Measurements from ENCODE around the gene PRELID2. TPM values are rescaled to one million over a fixed set of nuclear protein-coding genes. Genes with fewer than 3 reads are reported as not detected.

The PRELID2 gene
- total RNA-seq, 1 donor from 2014 or later: 9.2 TPM

GRCh38 chr5:145856285-145856818 lies 21.2 kb upstream of the PRELID2 start:
- H3K27ac ChIP-seq (ENCODE audit: low read depth, low read length): peak overlapping the region; percentile 54
- TF ChIP-seq CTCF (IDR thresholded peaks at IDR 0.05; ENCODE audit: insufficient read depth, low read depth, low read length): no peak
- no peak for TF ChIP-seq EZH2 (IDR thresholded peaks at IDR 0.05; ENCODE audit: insufficient read depth, low read length)
- FAIRE-seq (no peak), DNase-seq (ENCODE audit: low read depth) (peak; percentile 79)
- Mint-ChIP-seq H3K9me3 (ENCODE audit: unreplicated experiment) (no peaks in the 10 kb centered on the region), H3K27me3 (ENCODE audit: low read depth, unreplicated experiment) (no peaks in the 10 kb centered on the region), H3K36me3 (ENCODE audit: low read depth, unreplicated experiment) (no peaks in the 10 kb centered on the region), H3K27ac (ENCODE audit: unreplicated experiment) (peak overlapping the region; percentile 96), H3K4me3 (ENCODE audit: unreplicated experiment) (no peak overlapping the region), H3K4me1 (ENCODE audit: low read depth, unreplicated experiment) (peaks cover 19% of the 10 kb centered on the region)
- H3K27me3 ChIP-seq (ENCODE audit: insufficient read depth, low read length): no peaks in the 10 kb centered on the region
- no peak overlapping the region for H3K4me3 ChIP-seq (ENCODE audit: insufficient read depth, low read depth, low read length)
- H3K79me2 ChIP-seq (ENCODE audit: insufficient read depth, low read length): no peaks in the 10 kb centered on the region
- H3K4me2 ChIP-seq (ENCODE audit: low read length): peak overlapping the region; percentile 78
- no peaks in the 10 kb centered on the region for H4K20me1 ChIP-seq (ENCODE audit: insufficient read depth, low read length)
- H2AFZ ChIP-seq (ENCODE audit: low read depth, low read length): peak overlapping the region; percentile 94
- H3K9ac ChIP-seq (ENCODE audit: low read length): peak overlapping the region; percentile 65
- H3K9me3 ChIP-seq (ENCODE audit: insufficient read depth, low read depth, low read length): no peaks in the 10 kb centered on the region
- peaks cover 27% of the 10 kb centered on the region for H3K4me1 ChIP-seq (ENCODE audit: insufficient read depth, low read length)
- H3K36me3 ChIP-seq (ENCODE audit: insufficient read depth, low read length): no peaks in the 10 kb centered on the region

- Histone ChIP-seq H3K79me2 (ENCODE audit: insufficient read depth, low read length) (no peaks in the 10 kb centered on the region), H3K4me2 (ENCODE audit: low read length) (peak overlapping the region; percentile 78), H2AFZ (ENCODE audit: low read depth, low read length) (peak overlapping the region; percentile 94), H3K4me1 (ENCODE audit: insufficient read depth, low read length) (peaks cover 27% of the 10 kb centered on the region), H3K9me3 (ENCODE audit: insufficient read depth, low read depth, low read length) (no peaks in the 10 kb centered on the region), H3K27ac (ENCODE audit: low read depth, low read length) (peak overlapping the region; percentile 54), H4K20me1 (ENCODE audit: insufficient read depth, low read length) (no peaks in the 10 kb centered on the region), H3K9ac (ENCODE audit: low read length) (peak overlapping the region; percentile 65), H3K4me3 (ENCODE audit: insufficient read depth, low read depth, low read length) (no peak overlapping the region), H3K36me3 (ENCODE audit: insufficient read depth, low read length) (no peaks in the 10 kb centered on the region), H3K27me3 (ENCODE audit: insufficient read depth, low read length) (no peaks in the 10 kb centered on the region)
- Mint-ChIP-seq H3K27ac (ENCODE audit: unreplicated experiment) (peak overlapping the region; percentile 96), H3K4me1 (ENCODE audit: low read depth, unreplicated experiment) (peaks cover 19% of the 10 kb centered on the region), H3K27me3 (ENCODE audit: low read depth, unreplicated experiment) (no peaks in the 10 kb centered on the region), H3K4me3 (ENCODE audit: unreplicated experiment) (no peak overlapping the region), H3K9me3 (ENCODE audit: unreplicated experiment) (no peaks in the 10 kb centered on the region), H3K36me3 (ENCODE audit: low read depth, unreplicated experiment) (no peaks in the 10 kb centered on the region)
- no peak for TF ChIP-seq EZH2 (IDR thresholded peaks at IDR 0.05; ENCODE audit: insufficient read depth, low read length)
- no peak for TF ChIP-seq CTCF (IDR thresholded peaks at IDR 0.05; ENCODE audit: insufficient read depth, low read depth, low read length)
- no peak for FAIRE-seq
- DNase-seq (ENCODE audit: low read depth): no peak
These were observed 20.7 kb upstream of the PRELID2 start for GRCh38 chr5:145855763-145856267.

- H3K27ac ChIP-seq (ENCODE audit: low read depth, low read length): no peak overlapping the region
- H3K4me3 Mint-ChIP-seq (ENCODE audit: unreplicated experiment): no peak overlapping the region
- peak; percentile 84 for DNase-seq (ENCODE audit: low read depth)
- peak; percentile 97 for FAIRE-seq
- H3K27me3 Mint-ChIP-seq (ENCODE audit: low read depth, unreplicated experiment): no peaks in the 10 kb centered on the region
- H3K4me1 ChIP-seq (ENCODE audit: insufficient read depth, low read length): peaks cover 27% of the 10 kb centered on the region
- H4K20me1 ChIP-seq (ENCODE audit: insufficient read depth, low read length): no peaks in the 10 kb centered on the region
- TF ChIP-seq EZH2 (IDR thresholded peaks at IDR 0.05; ENCODE audit: insufficient read depth, low read length): no peak
- no peak for TF ChIP-seq CTCF (IDR thresholded peaks at IDR 0.05; ENCODE audit: insufficient read depth, low read depth, low read length)
- H3K4me1 Mint-ChIP-seq (ENCODE audit: low read depth, unreplicated experiment): peaks cover 19% of the 10 kb centered on the region
- H2AFZ ChIP-seq (ENCODE audit: low read depth, low read length): peak overlapping the region; percentile 19
- H3K79me2 ChIP-seq (ENCODE audit: insufficient read depth, low read length): no peaks in the 10 kb centered on the region
- H3K9me3 Mint-ChIP-seq (ENCODE audit: unreplicated experiment): no peaks in the 10 kb centered on the region
- H3K36me3 Mint-ChIP-seq (ENCODE audit: low read depth, unreplicated experiment): no peaks in the 10 kb centered on the region
- H3K4me2 ChIP-seq (ENCODE audit: low read length): peak overlapping the region; percentile 3
- H3K27ac Mint-ChIP-seq (ENCODE audit: unreplicated experiment): peak overlapping the region; percentile 77
- H3K36me3 ChIP-seq (ENCODE audit: insufficient read depth, low read length): no peaks in the 10 kb centered on the region
- H3K9ac ChIP-seq (ENCODE audit: low read length): no peak overlapping the region
- no peaks in the 10 kb centered on the region for H3K9me3 ChIP-seq (ENCODE audit: insufficient read depth, low read depth, low read length)
- H3K27me3 ChIP-seq (ENCODE audit: insufficient read depth, low read length): no peaks in the 10 kb centered on the region
- H3K4me3 ChIP-seq (ENCODE audit: insufficient read depth, low read depth, low read length): no peak overlapping the region
These were observed 19.6 kb upstream of the PRELID2 start for GRCh38 chr5:145854651-145855258.

All from astrocyte (in vitro differentiated cells and primary cell).